Cardiac muscle cell (in vitro differentiated cells and primary cell): ENCODE results near the gene BHLHE40. TPM values are rescaled to one million over a fixed set of nuclear protein-coding genes. Genes with fewer than 3 reads are reported as not detected.

Experiments
- DNase-seq, 2 donors: peaks; one replicate each; pipeline versions ENCODE4 v3.0.0 to v3.0.0-alpha.2; 2010 to 2017; ENCODE audit warnings: low read depth in 1 of 2, low spot score in 1 of 2
- H3K27ac ChIP-seq: fragments of 200-600 bp; sonication (generic); 2 replicates; pipeline ENCODE4 v1.5.1; 2016
- H3K27me3 ChIP-seq: fragments of 200-600 bp; sonication (generic); 2 replicates; pipeline ENCODE4 v1.6.0; 2016; ENCODE audit warnings: control low read depth
- H3K36me3 ChIP-seq: fragments of 200-600 bp; sonication (generic); 2 replicates; pipeline ENCODE4 v1.5.1; 2016; ENCODE audit warnings: control low read depth
- H3K4me1 ChIP-seq: fragments of 200-600 bp; sonication (generic); 2 replicates; pipeline ENCODE4 v1.8.1; 2017; ENCODE audit warnings: low read depth, mild to moderate bottlenecking, mixed run types
- H3K4me3 ChIP-seq: fragments of 200-600 bp; sonication (generic); 2 replicates; pipeline ENCODE4 v1.5.1; 2016; ENCODE audit warnings: mild to moderate bottlenecking
- H3K9me3 ChIP-seq: fragments of 200-600 bp; sonication (generic); 2 replicates; pipeline ENCODE4 v1.5.1; 2017; ENCODE audit warnings: low read depth, mild to moderate bottlenecking, control low read depth
- CTCF ChIP-seq: IDR thresholded peaks from 2 replicates; pipeline ENCODE4 v1.5.1; 2012; ENCODE audit warnings: low read depth, mild to moderate bottlenecking, low read length
- polyA plus RNA-seq: library from polyadenylated mRNA; unstranded; fragments of >200 nt; fragmentation: Nextera tagmentation; extraction: Ambion mirVana; gene quantifications from 2 replicates; pipeline ENCODE4 v1.2.1, GENCODE V29; 2016
- total RNA-seq: library from RNA; depleted of rRNA; stranded (reverse); fragments of >200 nt; gene quantifications from 2 replicates; pipeline ENCODE4 v1.2.3, GENCODE V29; 2016

Gene BHLHE40
- total and polyA plus RNA-seq, 2 experiments from 2014 or later: 11.7 to 15.3 TPM

DNA sequence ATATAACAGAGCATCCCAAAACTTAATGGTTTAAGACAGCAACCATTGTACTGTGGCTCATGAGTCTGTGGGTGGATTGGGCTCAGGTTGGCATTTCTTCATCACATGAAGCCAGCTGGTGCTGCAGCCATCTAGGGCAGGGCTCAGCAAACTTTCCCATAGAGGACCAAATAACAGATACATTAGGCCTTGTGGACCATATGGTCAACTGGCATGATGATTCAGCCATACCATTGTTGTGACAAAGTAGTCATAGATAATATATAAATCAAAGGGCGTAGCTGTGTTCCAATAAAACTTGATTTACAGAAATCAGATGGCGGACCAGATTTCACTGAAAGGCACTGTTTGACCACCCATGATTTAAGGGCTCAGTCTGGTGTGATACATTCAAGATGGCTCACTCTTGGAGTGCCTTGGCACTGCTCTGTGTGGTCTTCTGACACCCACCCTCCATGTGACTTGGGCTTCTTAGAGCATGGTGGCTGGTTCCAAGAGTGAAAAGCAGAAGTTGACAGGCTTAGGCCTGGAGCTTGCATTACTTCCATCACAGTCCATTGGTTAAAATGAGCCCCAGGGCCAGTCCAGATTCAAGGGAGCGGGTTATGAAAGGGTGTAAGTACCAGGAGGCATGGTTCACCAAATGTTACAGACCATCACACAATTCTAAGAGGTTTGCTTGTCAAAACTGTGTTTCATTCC, 40.8 kb upstream of the BHLHE40 start:
- no peak for TF ChIP-seq CTCF
- H3K4me1 ChIP-seq: no peaks in the 10 kb centered on the region
- H3K4me3 ChIP-seq: no peak overlapping the region
- no peaks in the 10 kb centered on the region for H3K36me3 ChIP-seq
- no peaks in the 10 kb centered on the region for H3K27me3 ChIP-seq
- no peak overlapping the region for H3K27ac ChIP-seq
- DNase-seq: no peak
- no peaks in the 10 kb centered on the region for H3K9me3 ChIP-seq

GRCh38 chr3:4939276-4939675, 40.0 kb upstream of the BHLHE40 start:
- Histone ChIP-seq H3K4me3 (no peak overlapping the region), H3K27ac (no peak overlapping the region), H3K9me3 (no peaks in the 10 kb centered on the region), H3K36me3 (no peaks in the 10 kb centered on the region), H3K4me1 (no peaks in the 10 kb centered on the region), H3K27me3 (no peaks in the 10 kb centered on the region)
- no peak for TF ChIP-seq CTCF
- no peak for DNase-seq

GRCh38 chr3:4940985-4941384, 38.3 kb upstream of the BHLHE40 start:
- Histone ChIP-seq H3K4me3 (no peak overlapping the region), H3K9me3 (no peaks in the 10 kb centered on the region), H3K27me3 (no peaks in the 10 kb centered on the region), H3K27ac (no peak overlapping the region), H3K36me3 (no peaks in the 10 kb centered on the region), H3K4me1 (no peaks in the 10 kb centered on the region)
- DNase-seq: no peak
- TF ChIP-seq CTCF: no peak

- no peaks in the 10 kb centered on the region for H3K9me3 ChIP-seq
- no peaks in the 10 kb centered on the region for H3K4me1 ChIP-seq
- H3K27me3 ChIP-seq: no peaks in the 10 kb centered on the region
- no peak overlapping the region for H3K27ac ChIP-seq
- peak; percentile 35 for TF ChIP-seq CTCF
- no peak overlapping the region for H3K4me3 ChIP-seq
- no peaks in the 10 kb centered on the region for H3K36me3 ChIP-seq
- DNase-seq: no peak
Measured at GRCh38 chr3:4943549-4943948, 35.7 kb upstream of the BHLHE40 start.

GRCh38 chr3:4945324-4945723, 33.9 kb upstream of the BHLHE40 start:
- Histone ChIP-seq H3K27ac (no peak overlapping the region), H3K4me1 (no peaks in the 10 kb centered on the region), H3K36me3 (no peaks in the 10 kb centered on the region), H3K4me3 (no peak overlapping the region), H3K27me3 (no peaks in the 10 kb centered on the region), H3K9me3 (no peaks in the 10 kb centered on the region)
- DNase-seq: no peak
- no peak for TF ChIP-seq CTCF
